NCI-H446 treated with DMSO at 0.1 percent for 48 hours (cell line): Measurements from ENCODE around the gene ARPC5L.
A peak's percentile ranks its signal among the peaks of the same experiment; 100 is the strongest.
"Not testable (repeated sequence)": the region's sequence is repeated elsewhere in the genome, so short reads cannot be mapped to it uniquely, and the experiment has no call there.

Experiments
- DNase-seq: peaks from one replicate; lab custom pipeline; 2025; lab: John Stamatoyannopoulos, UW

ARPC5L gene

DNA sequence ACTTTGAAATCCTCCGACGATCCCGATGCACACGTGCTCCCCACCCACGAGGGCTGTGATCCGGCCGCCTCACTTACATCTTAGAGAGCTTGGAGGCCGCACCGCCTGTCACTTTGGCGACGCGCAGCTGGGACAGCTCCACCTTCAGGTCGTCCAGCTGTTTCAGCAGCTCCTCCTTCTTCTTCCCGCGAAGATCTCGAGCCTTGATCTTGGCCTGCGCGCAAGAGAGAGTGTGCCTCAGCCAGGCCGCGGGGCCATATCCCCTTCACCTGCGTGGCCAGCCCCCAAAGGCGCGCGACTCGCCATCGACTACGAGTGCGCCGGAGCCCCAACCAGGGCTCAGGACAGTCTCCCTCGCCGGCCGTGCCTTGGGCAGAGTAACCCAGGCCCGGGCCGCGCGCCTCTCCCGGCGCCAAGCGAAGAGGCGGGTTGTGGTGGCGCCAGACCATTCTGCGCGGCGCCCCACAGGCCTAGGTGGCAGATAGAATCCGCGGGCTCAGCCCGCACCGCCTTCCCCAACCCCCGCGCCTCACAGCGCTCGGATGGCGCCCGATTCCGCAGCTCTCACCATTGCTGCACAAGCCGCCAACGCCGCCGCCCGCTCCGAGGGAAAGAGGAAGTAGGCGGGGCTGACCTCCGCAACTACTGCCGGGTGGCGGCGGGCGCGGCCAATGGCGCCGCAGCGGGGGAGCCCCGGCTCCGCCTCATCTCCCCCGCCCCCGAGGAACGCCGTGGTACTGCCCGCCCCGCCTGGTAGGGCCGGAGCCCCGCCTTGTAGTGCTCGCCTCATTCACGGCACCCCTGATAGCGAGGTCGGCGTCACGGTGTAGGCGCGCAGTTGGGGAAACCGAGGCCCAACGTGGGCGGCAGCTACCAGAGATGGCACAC, at the start of gene ARPC5L, which contains the start of gene RPL35:
Gene ARPC5L (plus strand): TSS at position 789 of the 888 bp plus-strand sequence. CDS start 7,161 bp downstream, outside the sequence.
Gene RPL35 (minus strand): TSS at position 616 of the 888 bp plus-strand sequence. CDS start 45 bp downstream, at position 571.
- DNase-seq: peak; percentile 69

GRCh38 chr9:124812441-124812876, 49.5 kb upstream of the ARPC5L start:
- no peak for DNase-seq

- no peak for DNase-seq
Observed at GRCh38 chr9:124813041-124813440, 48.9 kb upstream of the ARPC5L start.

GRCh38 chr9:124813501-124814163, 48.3 kb upstream of the ARPC5L start:
- DNase-seq: no peak

- no peak for DNase-seq
Observed at GRCh38 chr9:124814164-124814535, 47.8 kb upstream of the ARPC5L start.

GRCh38 chr9:124815601-124816000, 46.3 kb upstream of the ARPC5L start:
- DNase-seq: no peak

GRCh38 chr9:124818431-124819281, 43.3 kb upstream of the ARPC5L start:
- no peak for DNase-seq

- DNase-seq: no peak
Observed at GRCh38 chr9:124820698-124821623, 41.0 kb upstream of the ARPC5L start.

- DNase-seq: no peak
Observed at GRCh38 chr9:124828489-124829333, 33.2 kb upstream of the ARPC5L start.

DNA sequence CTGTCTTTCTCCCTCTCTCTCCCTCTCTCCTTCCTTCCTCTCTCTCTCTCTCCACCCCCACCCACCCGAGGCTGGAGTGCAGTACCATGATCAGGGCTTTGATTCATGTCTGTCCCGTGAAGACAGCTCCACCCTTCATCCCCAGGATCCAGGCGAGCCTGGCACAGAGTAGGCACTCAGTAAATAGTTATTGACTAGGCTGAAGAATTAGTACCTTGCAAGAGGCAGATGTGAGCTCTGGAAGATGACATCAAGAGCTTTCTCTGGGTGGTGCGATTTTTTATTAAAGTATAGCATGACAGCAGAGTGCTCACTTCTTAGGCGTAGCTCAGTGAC, 32.6 kb upstream of the ARPC5L start:
- no peak for DNase-seq

DNA sequence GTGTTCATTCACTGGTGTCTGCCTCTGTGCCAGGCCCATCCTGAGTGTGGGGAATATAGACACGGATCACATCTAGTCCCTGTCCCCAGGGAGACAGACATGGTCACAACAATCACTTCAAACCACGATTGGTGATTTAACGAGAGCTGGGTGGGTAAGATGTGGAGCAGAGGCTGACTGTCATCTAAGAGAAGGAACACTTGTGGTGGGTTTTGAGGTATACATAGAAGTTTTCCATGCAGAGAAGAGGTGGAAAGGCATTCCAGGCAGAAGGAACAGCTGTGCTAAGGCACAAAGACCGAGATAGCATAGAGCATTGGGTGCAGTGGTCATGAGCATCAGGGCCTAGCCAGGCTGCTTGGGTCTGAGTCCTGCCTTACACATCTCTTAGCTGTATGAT, 31.3 kb upstream of the ARPC5L start:
- DNase-seq: no peak

- DNase-seq: no peak
Observed at GRCh38 chr9:124831642-124832364, 30.1 kb upstream of the ARPC5L start.

DNA sequence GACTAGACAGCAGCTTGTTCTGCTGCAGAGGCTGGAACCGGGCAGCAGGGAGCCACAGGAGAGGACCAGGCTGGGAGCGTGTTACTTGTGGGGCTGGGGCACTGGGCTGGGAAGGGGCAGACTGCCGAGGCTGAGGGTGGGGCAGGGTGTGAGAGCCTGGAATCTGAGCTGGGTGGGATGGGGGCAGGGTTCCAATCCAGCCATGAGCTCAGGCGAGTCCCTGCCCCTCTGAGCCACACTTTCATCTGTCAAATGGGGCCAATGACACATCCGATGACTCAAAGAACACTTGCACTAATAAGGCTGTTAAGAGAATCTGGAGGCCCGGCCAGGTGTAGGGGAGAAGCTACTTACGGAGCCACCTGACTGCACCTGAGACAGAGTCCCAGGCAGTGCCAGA, 27.3 kb upstream of the ARPC5L start:
- no peak for DNase-seq

DNA sequence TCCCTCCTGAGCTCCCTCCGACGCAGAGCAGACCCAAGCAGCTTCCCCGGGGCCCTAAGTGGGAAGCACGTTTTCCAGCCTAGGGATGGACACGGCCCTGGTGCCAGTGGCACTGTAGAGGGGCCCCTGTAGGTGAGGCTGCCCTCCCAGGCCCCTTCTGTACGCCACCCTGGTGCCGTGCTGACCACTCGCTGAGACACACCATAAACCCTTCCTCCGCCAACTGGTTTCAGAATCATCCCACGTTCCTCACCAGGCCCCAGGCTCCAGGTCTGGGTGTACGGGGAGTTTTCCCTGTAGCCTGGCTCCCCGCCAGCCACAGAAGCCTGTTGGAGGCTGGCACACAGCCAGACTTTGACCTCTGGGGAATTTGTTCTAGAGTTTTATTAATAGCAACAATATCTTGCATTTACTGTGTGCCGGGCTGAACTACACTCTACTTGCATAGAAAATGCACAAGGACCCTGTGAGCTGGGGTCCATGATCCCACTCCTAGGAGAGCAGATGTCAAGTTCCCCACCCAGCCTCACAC, 26.8 kb upstream of the ARPC5L start:
- DNase-seq: no peak

DNA sequence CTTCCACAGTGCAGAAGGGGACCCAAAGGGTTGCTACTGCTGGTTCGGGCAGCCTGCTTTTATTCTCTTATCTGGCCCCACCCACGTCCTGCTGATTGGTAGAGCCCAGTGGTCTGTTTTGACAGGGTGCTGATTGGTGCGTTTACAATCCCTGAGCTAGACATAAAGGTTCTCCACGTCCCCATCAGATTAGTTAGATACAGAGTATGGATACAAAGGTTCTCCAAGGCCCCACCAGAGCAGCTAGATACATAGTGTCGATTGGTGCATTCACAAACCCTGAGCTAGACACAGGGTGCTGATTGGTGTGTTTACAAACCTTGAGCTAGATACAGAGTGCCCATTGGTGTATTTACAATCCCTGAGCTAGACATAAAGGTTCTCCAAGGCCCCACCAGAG, 23.8 kb upstream of the ARPC5L start:
- DNase-seq: not testable (repeated sequence)

DNA sequence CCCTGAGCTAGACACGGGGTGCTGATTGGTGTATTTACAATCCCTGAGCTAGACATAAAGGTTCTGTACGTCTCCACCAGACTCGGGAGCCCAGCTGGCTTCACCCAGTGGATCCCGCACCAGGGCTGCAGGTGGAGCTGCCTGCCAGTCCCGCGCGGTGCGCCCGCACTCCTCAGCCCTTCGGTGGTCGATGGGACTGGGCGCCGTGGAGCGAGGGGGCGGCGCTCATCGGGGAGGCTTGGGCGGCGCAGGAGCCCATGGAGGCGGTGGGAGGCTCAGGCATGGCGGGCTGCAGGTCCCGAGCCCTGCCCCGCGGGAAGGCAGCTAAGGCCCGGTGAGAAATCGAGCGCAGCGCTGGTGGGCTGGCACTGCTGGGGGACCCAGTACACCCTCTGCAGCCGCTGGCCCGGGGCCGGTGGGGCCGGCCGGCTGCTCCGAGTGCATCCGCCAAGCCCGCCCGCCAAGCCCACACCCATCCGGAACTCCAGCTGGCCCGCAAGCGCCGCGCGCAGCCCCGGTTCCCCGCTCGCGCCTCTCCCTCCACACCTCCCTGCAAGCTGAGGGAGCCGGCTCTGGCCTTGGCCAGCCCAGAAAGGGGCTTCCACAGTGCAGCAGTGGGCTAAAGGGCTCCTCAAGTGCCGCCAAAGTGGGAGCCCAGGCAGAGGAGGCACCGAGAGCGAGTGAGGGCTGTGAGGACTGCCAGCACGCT, 23.2 kb upstream of the ARPC5L start:
- DNase-seq: not testable (repeated sequence)

DNA sequence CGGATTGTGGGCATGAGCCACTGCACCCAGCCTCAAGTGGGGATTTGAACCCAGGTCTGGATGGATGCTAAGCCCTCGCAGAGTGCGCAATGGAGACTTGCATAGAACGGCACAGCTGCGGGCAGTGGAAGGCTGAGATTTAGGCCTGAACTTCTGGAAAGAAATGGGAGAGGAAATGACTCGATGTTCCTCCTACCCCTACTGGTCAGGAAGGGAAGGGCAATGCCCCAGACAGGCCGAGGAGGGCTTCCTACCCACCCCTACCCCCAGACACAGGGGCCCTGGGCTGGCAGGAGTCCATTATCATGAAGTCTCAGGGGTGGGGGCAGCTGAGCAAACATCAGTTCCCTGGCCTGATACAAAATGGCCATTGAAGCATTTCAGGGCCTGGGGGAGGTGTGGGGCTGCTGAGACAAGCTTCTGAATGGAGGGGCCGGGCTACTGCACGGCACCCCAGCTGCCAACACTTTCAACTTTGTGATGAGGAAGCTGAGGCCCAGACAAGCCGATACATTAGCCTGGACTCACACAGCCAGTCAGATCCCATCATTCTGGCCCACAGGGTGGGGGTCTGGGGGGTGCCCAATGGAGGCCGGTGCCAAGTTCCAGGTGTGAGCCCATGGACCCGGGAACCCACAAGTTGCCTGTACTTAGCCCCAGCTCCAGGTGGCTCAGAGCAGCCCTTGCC, 22.2 kb upstream of the ARPC5L start:
- no peak for DNase-seq

GRCh38 chr9:124840300-124840833, 21.6 kb upstream of the ARPC5L start:
- DNase-seq: no peak
